Endodermal cell (in vitro differentiated cells): ENCODE measurements around the gene LMAN1L. TPM values are rescaled to one million over a fixed set of nuclear protein-coding genes. Genes with fewer than 3 reads are reported as not detected.

Experiments
- DNase-seq: peaks from one replicate; pipeline ENCODE4 v3.0.0-alpha.2; 2017
- H3K27ac ChIP-seq: 2 replicates; pipeline ENCODE4 v1.5.1; 2013; ENCODE audit warnings: mild to moderate bottlenecking, low read depth, low read length, moderate library complexity
- H3K27me3 ChIP-seq: 2 replicates; pipeline ENCODE4 v1.6.1; 2013; ENCODE audit warnings: mild to moderate bottlenecking, low read length, moderate library complexity; ENCODE audit not compliant: insufficient read depth, control insufficient read depth, poor library complexity, severe bottlenecking
- H3K36me3 ChIP-seq: 2 replicates; pipeline ENCODE4 v1.7.0; 2013; ENCODE audit warnings: mild to moderate bottlenecking, low read length, moderate library complexity; ENCODE audit not compliant: control insufficient read depth, insufficient read depth
- H3K4me1 ChIP-seq: one replicate; pipeline ENCODE4 v1.7.0; 2013; ENCODE audit warnings: low read length; ENCODE audit not compliant: control insufficient read depth, insufficient read depth
- H3K4me3 ChIP-seq: 2 replicates; pipeline ENCODE4 v1.5.1; 2013; ENCODE audit warnings: mild to moderate bottlenecking, low read length, moderate library complexity
- H3K9ac ChIP-seq: 2 replicates; pipeline ENCODE4 v1.6.1; 2013; ENCODE audit warnings: mild to moderate bottlenecking, low read length, moderate library complexity; ENCODE audit not compliant: poor library complexity, severe bottlenecking; ENCODE audit errors: extremely low read depth
- H3K9me3 ChIP-seq: 2 replicates; pipeline ENCODE4 v1.6.1; 2013; ENCODE audit warnings: mild to moderate bottlenecking, low read length, moderate library complexity; ENCODE audit not compliant: control insufficient read depth
- H3K27ac Mint-ChIP-seq: 2 replicates; pipeline ENCODE4 v1.8.0; 2020; ENCODE audit warnings: mixed read lengths
- H3K27me3 Mint-ChIP-seq: 2 replicates; pipeline ENCODE4 v1.8.0; 2021; ENCODE audit warnings: mild to moderate bottlenecking, mixed read lengths; ENCODE audit not compliant: insufficient read depth
- H3K36me3 Mint-ChIP-seq: 2 replicates; pipeline ENCODE4 v1.8.0; 2020; ENCODE audit warnings: low read depth, mixed read lengths
- H3K4me1 Mint-ChIP-seq: 2 replicates; pipeline ENCODE4 v1.8.0; 2020; ENCODE audit warnings: mixed read lengths
- H3K4me3 Mint-ChIP-seq: 2 replicates; pipeline ENCODE4 v1.8.0; 2020; ENCODE audit warnings: mild to moderate bottlenecking, moderate library complexity, mixed read lengths
- H3K9me3 Mint-ChIP-seq: 2 replicates; pipeline ENCODE4 v1.8.0; 2020; ENCODE audit warnings: mild to moderate bottlenecking, mixed read lengths
- CTCF ChIP-seq: fragments of 200-600 bp; sonication (generic); conservative IDR thresholded peaks from 2 replicates; pipeline ENCODE4 v1.5.0; 2021; ENCODE audit warnings: antibody characterized with exemption, mild to moderate bottlenecking
- WGBS, 2 experiments: methylation state at CpG; one replicate each; pipeline versions ENCODE4 v1.1.5 to v1.1.7; 2013; ENCODE audit warnings: missing lambda C conversion rate in 2 of 2, mixed read lengths in 1 of 2; ENCODE audit not compliant: insufficient coverage in 1 of 2, insufficient read length in 1 of 2; 5-methylcytosine and 5-hydroxymethylcytosine counted together
- total RNA-seq, 2 donors: library from RNA; stranded (reverse); fragmentation: NEBNext Ultra II Directional in 1 of 2; extraction: Animal tissue kit (Norgen Biotek cat#: 25700) in 1 of 2; gene quantifications; 2 replicates in 1 of 2; 3 replicates in 1 of 2; pipeline ENCODE4 v1.2.1, GENCODE V29; 2021

Gene LMAN1L
- total RNA-seq, 2 donors from 2014 or later: not detected

GRCh38 chr15:74825866-74826265 is 13.2 kb downstream of the LMAN1L start:
- Histone ChIP-seq H3K4me3 (no peak overlapping the region), H3K36me3 (no peaks in the 10 kb centered on the region), H3K27ac (no peak overlapping the region), H3K9me3 (no peaks in the 10 kb centered on the region), H3K4me1 (peaks cover 5% of the 10 kb centered on the region), H3K27me3 (peaks cover 59% of the 10 kb centered on the region), H3K9ac (no peak overlapping the region)
- no peaks in the 10 kb centered on the region for H3K9me3 Mint-ChIP-seq
- no peak for DNase-seq
- no peak overlapping the region for H3K27ac Mint-ChIP-seq
- no peak for TF ChIP-seq CTCF
- WGBS, 2 experiments: 72% methylated on average over 9 of the region's 10 CpGs; no CpG with 5 or more reads in 1 of the 2 experiments
- peaks cover 49% of the 10 kb centered on the region for H3K27me3 Mint-ChIP-seq
- H3K4me3 Mint-ChIP-seq: no peak overlapping the region
- H3K36me3 Mint-ChIP-seq: no peaks in the 10 kb centered on the region
- no peaks in the 10 kb centered on the region for H3K4me1 Mint-ChIP-seq

- Histone ChIP-seq H3K4me3 (no peak within 1 kb of the TSS), H3K9ac (no peak within 1 kb of the TSS), H3K9me3 (no peaks in the 10 kb centered on the region), H3K4me1 (no peaks in the 10 kb centered on the region), H3K36me3 (no peaks in the 10 kb centered on the region), H3K27me3 (peaks cover 59% of the 10 kb centered on the region), H3K27ac (no peak within 1 kb of the TSS)
- Mint-ChIP-seq H3K9me3 (no peaks in the 10 kb centered on the region), H3K36me3 (no peaks in the 10 kb centered on the region), H3K4me3 (no peak within 1 kb of the TSS), H3K27ac (no peak within 1 kb of the TSS), H3K27me3 (peaks cover 49% of the 10 kb centered on the region), H3K4me1 (no peaks in the 10 kb centered on the region)
- no peak for TF ChIP-seq CTCF
- peak; percentile 85 for DNase-seq
- 10 to 21% methylated on average over 11 to 39 of the region's 44 CpGs for WGBS, 2 experiments
These were observed 13.8 kb downstream of the LMAN1L start, which contains the start of gene CPLX3 for GRCh38 chr15:74826364-74826819. CPLX3 (plus strand) TSS chr15:74826627; CDS start chr15:74826704, 77 bp downstream.

- Mint-ChIP-seq H3K4me1 (no peaks in the 10 kb centered on the region), H3K27ac (no peak overlapping the region), H3K36me3 (no peaks in the 10 kb centered on the region), H3K9me3 (no peaks in the 10 kb centered on the region), H3K4me3 (no peak overlapping the region), H3K27me3 (peaks cover 49% of the 10 kb centered on the region)
- Histone ChIP-seq H3K4me3 (no peak overlapping the region), H3K27ac (no peak overlapping the region), H3K36me3 (no peaks in the 10 kb centered on the region), H3K4me1 (no peaks in the 10 kb centered on the region), H3K9me3 (no peaks in the 10 kb centered on the region), H3K9ac (no peak overlapping the region), H3K27me3 (peaks cover 59% of the 10 kb centered on the region)
- WGBS, 2 experiments: 37 to 48% methylated on average over 13 to 19 of the region's 21 CpGs
- no peak for DNase-seq
- no peak for TF ChIP-seq CTCF
These were observed 14.3 kb downstream of the LMAN1L start for GRCh38 chr15:74826921-74827320.
